T-helper 1 cell treated with Interleukin-12 subunit alpha and Interleukin-12 subunit beta and Interleukin-4 antibody, amounts not matched to agents 30 ng/mL and 1 ng/mL, for 36 hours (primary cell): ENCODE results near the gene TSPO. TPM values are rescaled to one million over a fixed set of nuclear protein-coding genes. Genes with fewer than 3 reads are reported as not detected.

ENCODE experiments used
- intact Hi-C: fragments of 100-400 bp; cut with micrococcal nuclease; formaldehyde crosslinking; loops from one replicate; pipeline ENCODE4 v1.15.1; 2024
- total RNA-seq: library from RNA; stranded (reverse); gene quantifications from 2 replicates; pipeline ENCODE4 v1.2.3, GENCODE V29; 2022

TSPO gene
- total RNA-seq, 1 donor from 2014 or later: 103 TPM

GRCh38 chr22:43174941-43175531 is 23.7 kb downstream of the TSPO start:
- intact Hi-C loops: no loop called here

GRCh38 chr22:43176090-43176489 is 24.7 kb downstream of the TSPO start:
- intact Hi-C loops: no loop called here

DNA sequence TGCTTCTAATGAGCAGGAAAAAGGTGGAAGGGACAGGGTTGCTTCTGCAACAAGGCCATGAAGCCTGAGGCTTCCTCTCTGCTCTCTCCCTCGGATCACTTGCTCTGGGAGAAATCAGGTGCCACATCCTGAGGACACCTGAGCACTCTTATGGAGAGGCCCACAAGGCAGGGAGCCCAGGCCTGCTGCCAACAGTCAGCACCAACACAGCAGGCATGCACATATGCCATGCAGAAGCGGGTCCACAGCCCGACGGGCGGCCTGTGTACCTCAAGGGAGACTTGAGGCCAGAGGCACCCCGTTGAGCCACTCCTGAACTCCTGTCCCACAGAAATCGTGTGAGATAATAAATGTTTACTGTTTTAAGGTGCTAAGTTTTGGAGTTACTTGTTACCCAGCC is 26.1 kb downstream of the TSPO start:
- intact Hi-C loops: no loop called here

GRCh38 chr22:43179146-43179910 is 28.0 kb downstream of the TSPO start:
- intact Hi-C loops: no loop called here

DNA sequence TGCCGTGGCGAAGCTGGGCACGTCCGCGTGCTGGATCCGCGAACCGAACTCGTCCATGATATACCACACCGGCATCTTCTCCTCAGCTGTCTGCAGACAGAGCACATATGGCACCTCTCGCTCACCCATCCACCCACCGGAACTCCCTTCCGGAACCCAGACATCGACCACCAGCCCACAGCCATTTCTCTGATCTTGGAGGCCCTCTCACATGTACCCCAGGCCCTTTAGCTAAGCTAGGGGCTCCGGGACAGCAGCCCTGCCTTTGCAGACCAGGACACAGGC is 28.5 kb downstream of the TSPO start:
- intact Hi-C loops: no loop called here

GRCh38 chr22:43180670-43181069 is 29.3 kb downstream of the TSPO start:
- intact Hi-C loops: no loop called here

DNA sequence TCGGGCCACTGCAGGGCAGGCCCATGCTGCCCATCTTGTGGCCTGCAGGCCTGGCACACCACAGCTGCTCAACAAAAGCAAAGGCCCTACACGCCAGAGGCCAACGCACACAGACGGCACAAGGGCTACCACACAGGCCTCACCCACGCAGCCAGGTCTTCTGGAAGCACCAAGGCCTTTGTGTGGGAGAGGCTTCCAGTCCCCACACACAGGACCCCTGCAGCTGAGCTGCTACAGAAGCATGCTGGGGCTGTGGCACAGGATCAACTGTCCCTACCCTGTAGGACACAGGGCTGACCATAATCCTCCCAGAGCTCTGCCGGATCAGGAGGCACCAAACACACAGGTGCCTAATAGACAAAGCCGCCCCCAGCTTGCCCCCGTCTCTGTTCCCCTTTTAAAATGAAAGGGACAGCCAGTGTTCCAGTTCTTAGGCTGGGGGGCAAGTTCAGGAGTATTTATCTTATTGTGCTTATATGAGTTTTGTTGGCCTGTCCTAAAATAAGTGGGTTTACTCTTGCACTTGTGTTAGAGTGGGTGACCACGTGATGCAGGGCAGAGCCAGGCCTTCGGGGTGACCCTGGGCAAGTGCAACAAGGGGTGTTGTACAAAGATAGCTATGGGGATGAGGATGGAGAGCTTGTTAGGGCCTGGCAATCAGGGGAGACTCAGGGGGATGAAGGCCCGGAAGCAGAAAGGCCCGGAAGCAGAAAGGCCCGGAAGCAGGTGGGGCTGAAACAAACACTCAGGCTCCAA is 30.1 kb downstream of the TSPO start:
- intact Hi-C loops: no loop called here

GRCh38 chr22:43182118-43182517 is 30.8 kb downstream of the TSPO start:
- intact Hi-C loops: no loop called here

- intact Hi-C loops: no loop called here
Measured at GRCh38 chr22:43182726-43183125, 31.4 kb downstream of the TSPO start.

DNA sequence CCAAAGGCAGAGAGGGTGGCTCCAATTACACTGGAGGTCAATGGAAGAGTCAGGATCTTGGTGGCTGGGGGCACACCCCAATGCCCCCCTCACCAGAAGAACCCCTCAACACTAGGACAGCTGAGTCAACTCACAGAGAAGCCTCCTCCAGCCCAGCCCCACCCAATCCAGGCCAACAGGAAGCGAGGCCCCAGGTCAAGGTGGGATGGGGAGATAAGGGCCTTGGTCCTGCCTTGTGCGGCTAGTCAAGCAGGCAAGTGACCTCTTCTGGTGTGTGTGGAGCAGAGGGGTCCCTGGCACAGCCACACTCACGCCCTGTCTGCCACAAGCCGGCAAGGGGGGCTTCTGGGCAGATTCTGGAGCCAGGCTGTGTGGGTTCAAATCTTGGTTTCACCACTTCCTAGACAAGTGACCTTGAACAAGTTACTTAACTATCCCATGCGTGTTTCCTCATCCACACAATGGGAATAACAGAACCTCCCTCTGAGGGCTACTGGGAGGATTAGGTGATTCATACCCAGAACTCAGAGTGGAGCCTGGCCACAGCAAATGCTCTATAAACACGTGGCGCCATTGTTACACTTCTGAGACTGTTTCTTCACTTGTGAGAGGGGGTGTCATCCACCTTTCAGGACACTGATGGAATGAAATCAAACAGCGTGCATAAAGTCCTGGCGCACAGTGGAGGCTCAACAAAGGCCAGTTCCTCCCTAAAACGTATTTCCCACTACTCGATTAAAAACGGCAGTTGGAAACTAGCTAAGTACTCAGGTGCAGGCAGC is 32.3 kb downstream of the TSPO start:
- intact Hi-C loops: no loop called here

DNA sequence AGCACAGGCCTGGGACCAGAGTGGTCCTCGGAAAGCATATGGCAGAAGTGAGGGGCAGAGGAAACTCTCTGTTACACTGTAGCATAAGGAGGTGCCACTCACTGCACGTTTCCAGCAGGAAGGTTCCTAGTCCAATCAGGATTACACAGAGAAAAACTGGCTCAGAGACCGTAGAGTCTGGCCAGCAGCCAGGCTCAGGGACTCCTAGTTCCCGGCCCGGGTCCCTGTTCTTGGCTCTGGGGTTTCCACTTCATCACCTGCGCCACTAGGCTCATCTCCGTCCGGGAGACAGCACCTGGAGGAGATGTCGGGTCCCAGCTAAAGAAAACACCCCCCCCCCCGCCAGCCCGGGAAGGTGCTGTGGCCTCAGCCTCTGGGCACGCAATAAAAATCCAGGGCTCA is 34.5 kb downstream of the TSPO start:
- intact Hi-C loops: loop anchor here (1.0 to 5.0 kb wide), 4 partner anchors 34 to 1189 kb away; partner anchors contain the start of genes MCAT and WBP2NL

- intact Hi-C loops: loop anchor here (1.0 to 5.0 kb wide), 8 partner anchors 34 to 1189 kb away; partner anchors contain the start of genes MCAT, PACSIN2, TTLL1 and WBP2NL
Measured at GRCh38 chr22:43186272-43187170, 35.2 kb downstream of the TSPO start, which contains the start of gene TTLL12. Gene TTLL12 (minus strand): TSS chr22:43187134. CDS start chr22:43187069, 65 bp downstream.

GRCh38 chr22:43187171-43188099 is 36.1 kb downstream of the TSPO start:
- intact Hi-C loops: loop anchor here (1.0 to 5.0 kb wide), 7 partner anchors 45 to 1190 kb away; partner anchors contain the start of genes MCAT, PACSIN2, TTLL1 and WBP2NL

GRCh38 chr22:43188829-43189545 is 37.6 kb downstream of the TSPO start:
- intact Hi-C loops: loop anchor here (5.0 kb wide), 1 partner anchor 1192 kb away; the partner anchor contains the start of gene WBP2NL

GRCh38 chr22:43191831-43192230 is 40.5 kb downstream of the TSPO start:
- intact Hi-C loops: no loop called here

DNA sequence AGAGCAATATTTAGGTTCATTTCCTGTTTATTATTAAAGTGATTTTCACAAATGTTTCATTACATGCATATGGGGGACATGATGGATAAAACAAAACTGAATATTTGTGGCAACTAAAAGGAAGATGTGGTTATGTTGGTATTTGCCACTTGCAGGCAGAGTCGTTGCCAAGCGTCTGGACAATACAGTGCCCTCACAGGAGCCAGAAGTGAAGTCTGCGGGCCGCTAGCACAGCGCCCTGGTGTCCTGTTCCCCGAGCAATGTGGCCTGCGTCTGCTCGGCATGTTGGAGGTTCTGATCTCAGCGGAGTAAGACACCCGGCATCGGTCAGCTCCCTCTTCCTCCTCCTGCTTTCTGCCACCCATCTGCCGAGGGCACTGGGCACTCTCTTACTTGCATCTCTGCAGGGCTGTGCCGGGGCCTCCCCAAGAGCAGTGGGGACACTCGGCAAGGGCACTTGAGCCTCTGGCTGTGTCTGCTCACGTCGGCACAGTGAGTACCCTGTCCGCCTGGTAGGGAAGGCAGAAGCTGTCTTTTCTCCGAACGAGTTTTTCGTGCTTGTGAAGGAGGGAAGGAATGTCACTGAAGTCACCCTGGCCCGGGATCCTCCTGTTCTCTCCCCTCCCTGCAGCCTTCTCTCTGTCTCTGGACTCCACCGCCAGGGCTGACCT is 46.0 kb downstream of the TSPO start:
- intact Hi-C loops: no loop called here

- intact Hi-C loops: no loop called here
Measured at GRCh38 chr22:43198126-43198525, 46.8 kb downstream of the TSPO start.

- intact Hi-C loops: no loop called here
Measured at GRCh38 chr22:43198936-43199335, 47.6 kb downstream of the TSPO start.
